Stimulated activated CD8-positive, alpha-beta memory T cell treated with anti-CD3 and anti-CD28 coated beads, Interleukin-4, amount 100 ng/mL, for 48 hours (primary cell): ENCODE measurements around the gene MAP3K20.
A peak's percentile ranks its signal among the peaks of the same experiment; 100 is the strongest.

Experiments used
- DNase-seq: peaks from one replicate; pipeline ENCODE4 v3.0.0-alpha.2; 2020

MAP3K20 gene

DNA sequence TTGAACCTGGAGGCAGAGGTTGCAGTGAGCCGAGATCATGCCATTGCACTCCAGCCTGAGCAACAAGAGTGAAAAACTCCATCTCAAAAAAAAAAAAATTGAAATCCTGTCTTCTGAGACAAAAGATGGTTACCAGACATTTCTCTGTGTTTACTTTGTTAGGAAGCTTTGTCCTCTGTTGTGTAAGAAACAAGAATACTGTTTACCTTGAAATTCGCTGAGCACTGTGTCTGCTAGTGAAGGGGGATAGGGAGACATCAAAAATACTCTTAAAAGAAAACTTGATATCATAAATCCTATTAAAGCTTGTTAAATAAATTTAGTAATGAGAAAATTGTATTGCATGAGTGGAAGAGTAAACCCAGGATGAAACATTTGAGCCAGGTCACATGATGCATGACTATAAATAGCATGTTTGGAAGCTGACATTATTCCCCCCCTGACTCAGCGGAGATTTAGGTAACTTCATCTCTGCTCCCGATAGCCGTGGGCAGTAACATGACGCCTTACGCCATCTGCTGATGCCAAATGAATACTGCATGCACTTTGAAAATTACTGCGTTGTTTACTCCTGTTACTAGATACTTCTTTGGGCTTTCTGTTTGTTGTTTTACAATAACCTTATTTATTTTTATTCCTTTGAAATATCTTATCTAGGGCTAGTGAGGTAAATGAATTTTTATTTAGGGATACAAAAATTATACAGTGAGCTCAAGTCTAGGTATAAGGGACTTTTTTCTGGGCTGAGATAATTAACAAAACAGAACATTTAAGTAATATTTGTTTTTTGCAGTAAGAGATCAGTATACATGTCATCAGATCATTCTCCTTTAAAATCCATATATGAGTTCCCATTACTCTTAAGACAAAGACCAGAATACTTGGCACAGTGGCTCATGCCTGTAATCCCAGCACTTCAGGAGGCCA is 134.9 kb downstream of the MAP3K20 start:
- DNase-seq: peak; percentile 65

DNA sequence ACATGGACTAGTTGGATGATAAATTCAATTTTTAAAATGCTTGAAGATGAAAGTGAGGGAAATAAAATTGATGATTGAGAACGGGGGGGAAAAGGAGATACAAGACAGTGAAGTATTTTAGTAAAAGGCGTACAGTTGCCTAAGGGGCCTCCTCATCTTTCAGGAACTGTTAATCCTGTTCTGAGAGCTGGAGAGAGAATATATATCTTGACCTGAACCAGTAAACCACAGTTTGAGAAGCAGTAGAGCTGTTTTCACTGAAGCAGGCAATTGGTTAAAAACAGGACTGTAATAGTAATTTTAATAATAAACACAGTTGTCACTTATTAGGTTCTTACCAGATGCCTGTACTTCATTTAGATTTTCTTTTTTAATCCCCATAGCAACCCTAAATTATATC is 137.5 kb downstream of the MAP3K20 start:
- DNase-seq: no peak

DNA sequence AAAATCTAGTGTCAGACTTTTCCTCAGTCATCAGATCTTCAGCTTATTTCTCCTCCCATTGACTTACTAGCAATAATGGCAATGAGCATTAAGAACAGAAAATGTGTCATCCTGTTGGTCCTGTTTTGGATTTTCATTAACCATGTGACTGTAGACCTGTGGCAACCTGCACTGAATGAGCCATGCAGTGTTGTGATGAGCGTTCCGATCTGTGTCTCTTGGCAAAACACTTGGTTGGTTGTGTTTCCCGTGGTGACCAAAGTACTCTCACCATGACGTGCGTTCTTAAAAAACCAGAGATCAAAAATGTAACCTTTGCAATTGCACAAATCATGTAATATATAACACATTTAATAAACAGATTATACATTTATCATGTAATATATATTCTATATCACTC is 138.6 kb downstream of the MAP3K20 start:
- no peak for DNase-seq

DNA sequence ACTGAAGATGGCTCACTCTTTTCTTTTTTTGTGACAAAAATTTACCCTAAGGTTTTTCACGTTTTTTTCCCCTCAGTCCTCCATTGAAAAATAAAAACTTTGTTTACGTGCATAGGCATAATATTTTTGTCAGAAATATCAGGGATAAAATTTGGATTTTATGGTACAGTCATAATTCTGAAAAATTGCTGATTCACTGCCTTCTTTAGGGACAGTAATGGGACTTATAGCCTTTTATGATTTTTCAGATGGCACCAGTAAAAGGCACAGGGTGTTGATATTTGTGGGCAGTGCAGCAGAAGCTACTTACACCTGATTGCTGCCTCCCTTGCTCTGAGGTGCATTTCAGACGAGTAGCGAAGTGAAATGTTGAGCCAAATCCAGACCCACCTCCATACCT is 139.7 kb downstream of the MAP3K20 start:
- no peak for DNase-seq

DNA sequence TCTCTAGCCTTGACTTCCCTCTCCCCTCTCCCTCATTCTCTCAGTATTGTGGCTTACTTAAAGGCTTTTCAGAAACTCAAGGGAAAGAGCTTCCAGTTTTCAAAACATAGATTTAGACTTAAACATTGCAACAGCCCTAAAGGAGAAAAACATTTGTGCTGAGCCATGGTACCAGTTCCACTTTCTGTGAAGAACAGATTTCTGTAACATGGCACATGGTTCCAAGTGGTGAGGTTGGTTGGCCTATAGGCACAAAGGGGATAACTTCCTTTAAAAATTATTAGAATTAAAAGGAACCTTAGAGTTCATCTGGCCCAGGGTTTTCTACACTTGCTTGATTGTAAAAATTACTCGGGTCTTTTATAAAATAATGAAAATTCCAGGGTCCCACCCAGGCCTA is 140.4 kb downstream of the MAP3K20 start:
- DNase-seq: no peak

DNA sequence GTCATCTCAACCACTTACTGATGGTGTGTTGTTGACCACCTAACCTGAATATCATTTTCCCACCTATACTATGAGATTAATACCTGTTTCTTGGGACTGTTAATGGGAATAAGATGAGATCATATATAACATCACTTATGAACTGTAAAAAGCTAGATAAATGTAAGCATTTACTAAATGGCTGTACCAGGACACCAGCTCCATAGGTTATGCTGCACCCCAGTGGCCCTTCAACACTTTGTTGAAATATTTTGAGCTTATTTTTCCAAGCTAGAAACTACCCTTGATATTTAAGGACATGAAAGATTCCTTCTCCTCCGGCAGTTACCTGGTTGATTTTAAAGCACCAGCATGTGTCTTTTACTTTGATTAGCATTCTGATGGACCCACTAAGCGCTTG is 141.0 kb downstream of the MAP3K20 start:
- no peak for DNase-seq

DNA sequence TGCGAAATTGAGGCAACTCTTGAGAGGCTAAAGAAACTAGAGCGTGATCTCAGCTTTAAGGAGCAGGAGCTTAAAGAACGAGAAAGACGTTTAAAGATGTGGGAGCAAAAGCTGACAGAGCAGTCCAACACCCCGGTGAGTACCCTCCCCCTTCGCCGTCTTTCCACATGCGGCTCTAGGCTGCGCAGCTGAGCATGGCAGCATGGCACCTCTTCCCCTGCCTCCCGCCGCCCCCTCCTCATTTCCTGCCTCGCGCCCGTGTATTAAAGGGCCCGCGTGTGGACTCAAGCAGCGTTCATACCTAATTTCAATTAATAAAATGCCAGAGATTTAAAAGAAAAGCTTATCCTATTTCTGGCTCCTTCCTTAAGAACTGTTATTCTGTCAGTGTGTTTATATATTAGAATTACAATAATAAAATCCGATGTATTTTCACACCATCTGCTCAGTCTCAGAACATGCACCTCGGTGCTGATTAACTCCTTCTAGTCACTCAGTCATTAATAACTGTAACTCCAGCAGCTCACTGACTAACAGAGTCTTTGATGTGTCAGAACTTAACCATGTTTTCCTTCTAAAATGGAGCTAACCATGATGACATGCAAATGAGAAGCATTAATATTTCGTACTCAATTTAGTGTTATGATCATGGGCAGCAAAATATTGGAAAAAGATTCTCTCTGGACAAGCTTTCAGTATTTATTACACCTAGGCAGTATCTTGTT is 141.6 kb downstream of the MAP3K20 start:
- no peak for DNase-seq

DNA sequence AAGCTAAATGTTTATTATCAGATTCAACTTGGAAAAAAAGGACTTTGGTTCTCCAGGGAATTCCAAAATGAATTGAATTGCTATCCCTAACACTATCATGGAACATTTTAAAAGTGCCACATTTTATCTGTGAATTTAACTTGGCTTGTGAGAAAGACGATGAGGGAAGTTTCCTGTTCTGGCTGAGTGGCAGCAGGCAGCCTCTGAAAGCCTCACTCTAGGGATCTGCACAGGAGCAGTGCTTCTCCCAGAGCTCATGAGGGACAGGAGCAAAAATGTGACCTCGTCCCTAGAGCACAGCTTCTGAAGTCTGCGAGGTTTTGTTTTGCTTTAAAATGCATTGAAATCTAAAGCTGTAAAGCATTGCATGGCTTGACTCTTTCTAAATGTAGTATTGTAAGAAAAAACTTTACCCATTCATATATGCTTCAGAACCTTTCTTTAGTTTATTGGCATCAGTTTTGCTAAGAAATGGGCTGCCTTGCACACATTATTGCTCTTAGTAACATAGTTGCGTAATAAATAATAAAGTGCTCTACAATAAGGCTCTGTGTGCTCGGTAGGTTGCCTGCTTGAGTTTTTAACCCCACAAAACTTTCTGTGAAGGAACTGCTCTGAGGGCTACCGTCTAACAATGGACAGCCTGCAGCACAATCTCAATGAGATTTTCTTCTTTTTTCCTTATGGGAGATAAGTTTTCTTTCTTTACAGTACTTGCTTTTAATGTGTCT is 142.8 kb downstream of the MAP3K20 start:
- no peak for DNase-seq

DNA sequence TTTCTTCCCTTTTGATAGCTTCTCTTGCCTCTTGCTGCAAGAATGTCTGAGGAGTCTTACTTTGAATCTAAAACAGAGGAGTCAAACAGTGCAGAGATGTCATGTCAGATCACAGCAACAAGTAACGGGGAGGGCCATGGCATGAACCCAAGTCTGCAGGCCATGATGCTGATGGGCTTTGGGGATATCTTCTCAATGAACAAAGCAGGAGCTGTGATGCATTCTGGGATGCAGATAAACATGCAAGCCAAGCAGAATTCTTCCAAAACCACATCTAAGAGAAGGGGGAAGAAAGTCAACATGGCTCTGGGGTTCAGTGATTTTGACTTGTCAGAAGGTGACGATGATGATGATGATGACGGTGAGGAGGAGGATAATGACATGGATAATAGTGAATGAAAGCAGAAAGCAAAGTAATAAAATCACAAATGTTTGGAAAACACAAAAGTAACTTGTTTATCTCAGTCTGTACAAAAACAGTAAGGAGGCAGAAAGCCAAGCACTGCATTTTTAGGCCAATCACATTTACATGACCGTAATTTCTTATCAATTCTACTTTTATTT is 145.6 kb downstream of the MAP3K20 start:
- no peak for DNase-seq

DNA sequence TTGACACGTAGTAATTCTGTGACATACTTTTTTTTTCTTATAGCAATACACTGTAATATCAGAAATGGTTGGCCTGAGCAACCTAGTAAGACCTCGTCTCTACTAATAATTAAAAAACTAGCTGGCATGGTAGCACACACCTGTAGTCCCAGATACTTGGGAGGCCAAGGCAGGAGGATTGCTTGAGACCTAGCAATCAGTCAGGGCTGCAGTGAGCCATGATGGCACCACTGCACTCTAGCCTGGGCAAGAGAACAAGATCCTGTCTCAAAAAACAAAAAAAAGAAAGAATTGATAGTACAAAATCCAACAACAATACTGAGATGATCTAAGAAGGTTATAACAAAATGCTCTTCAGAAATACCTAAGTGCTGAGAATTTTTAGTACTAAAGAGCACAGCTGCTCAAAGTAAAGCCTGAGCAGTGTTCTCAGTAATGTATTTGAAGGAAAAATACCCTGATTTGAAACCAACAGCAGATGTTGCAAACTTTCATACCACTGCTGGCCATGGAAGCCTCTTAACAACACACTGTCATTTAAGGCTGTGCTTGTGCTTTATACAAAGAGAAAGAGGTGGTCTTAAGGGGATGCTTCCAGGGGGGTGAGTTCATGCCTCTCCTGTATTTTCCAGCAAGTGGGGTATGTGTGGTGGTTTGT is 146.4 kb downstream of the MAP3K20 start:
- no peak for DNase-seq

DNA sequence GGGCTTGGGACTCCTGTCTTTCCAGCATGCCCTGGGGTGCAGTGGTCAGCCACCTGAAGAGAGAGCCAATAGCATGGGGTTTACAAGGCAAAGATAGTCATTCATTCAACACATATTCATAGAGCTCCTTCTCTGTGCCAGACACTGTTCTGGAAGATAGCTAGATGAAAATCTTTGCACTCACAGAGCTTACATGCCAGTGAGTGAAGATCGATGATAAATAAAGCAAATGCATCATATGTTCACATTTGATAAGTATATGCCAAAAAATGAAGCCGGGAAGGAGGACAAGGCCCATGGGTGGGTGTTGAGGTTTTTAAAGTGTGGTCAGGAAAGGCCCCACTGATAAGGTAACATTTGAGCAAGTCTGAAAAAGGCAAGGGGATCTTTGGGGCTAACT is 148.2 kb downstream of the MAP3K20 start:
- no peak for DNase-seq

DNA sequence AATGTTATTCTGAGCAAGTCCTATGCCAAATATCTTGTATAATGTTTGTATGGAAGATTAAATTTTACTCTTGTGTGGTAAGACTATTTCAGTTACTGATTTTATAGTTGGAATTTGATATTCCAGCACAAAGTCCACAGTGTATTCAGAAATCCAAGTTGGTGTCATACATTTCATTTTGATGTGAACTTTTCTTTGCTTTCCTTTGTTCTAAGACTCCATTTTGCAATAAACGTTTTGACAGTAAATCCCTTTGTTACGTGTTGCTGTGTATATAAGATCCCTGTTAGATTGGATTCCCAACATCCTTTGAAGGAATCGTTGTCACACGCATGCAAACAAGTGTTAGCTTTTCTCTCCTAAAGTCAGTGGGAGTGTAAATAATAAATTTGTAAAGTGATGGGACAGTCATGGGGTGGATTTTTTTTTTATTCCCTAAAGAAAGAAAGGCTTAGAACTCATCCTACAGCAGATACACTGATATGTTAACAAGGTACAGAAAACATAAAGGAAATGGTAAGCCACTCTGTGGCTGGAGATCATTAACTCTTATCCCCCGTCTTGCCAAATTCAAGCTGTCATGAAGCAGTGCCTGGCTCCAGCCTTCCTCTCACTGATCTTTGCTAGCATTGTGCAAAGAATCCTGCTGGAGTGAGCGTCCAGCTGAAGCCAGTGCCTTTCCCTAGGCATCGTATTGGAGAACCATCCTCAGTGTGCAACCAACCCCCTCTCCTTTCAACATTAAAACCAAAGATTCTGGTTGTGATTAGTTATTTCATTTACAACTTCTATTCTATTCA is 151.5 kb downstream of the MAP3K20 start:
- no peak for DNase-seq

DNA sequence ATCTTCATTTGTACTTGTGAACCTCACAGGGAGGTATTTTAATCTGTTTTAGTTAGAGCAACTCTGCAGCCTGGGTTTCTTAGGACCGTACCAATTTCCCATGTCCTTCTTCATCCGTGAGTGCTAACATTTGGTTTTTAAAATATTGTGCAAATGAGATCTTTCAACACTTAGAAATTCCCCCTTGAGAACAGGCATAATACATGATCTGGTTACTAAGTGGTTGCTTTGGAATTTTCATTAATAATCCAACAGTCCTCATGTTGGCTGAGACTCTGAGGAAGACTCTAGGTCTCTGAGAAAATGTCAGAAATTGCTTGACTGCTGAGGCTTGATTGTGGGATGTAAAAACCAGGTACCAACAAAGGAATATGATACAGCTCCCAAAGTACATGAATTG is 153.4 kb downstream of the MAP3K20 start:
- no peak for DNase-seq

DNA sequence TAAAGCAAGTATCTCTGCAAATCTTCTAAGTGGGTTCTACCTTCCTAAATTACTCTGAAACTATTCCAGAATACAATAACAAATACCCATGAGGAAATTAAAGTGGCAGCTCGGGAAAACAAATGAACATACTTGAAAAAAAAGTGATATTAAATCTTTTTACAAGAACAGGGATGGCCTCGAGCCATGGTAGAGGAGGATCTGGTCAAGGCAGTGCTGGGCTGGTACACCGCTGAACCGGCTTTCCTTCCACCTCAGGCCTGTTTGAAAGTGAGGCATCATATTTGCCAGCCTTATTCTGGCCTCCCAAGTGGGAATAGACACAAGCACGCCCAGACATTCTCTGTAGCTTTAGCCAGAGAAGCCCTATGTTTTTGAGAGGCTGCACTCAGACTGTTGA is 154.5 kb downstream of the MAP3K20 start:
- DNase-seq: no peak

DNA sequence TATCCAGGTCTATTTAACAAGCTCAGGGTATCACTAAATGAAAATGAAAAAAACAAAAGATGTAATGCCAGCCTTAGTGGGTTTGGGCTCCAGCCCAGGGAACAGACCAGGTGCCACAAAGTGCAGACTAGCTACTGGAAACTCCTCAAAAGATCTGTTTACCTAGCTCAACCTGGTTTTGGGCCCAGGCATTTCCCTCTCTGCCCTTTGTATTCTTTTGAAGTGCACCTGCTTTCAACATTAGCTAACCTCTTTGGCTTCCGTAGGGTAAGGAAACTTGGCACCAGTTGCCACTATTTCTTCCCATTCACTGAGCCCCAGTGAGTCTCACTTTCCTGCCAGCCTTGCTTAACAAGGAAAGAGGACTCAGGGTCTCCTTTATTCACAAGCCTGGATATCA is 155.4 kb downstream of the MAP3K20 start:
- DNase-seq: no peak

DNA sequence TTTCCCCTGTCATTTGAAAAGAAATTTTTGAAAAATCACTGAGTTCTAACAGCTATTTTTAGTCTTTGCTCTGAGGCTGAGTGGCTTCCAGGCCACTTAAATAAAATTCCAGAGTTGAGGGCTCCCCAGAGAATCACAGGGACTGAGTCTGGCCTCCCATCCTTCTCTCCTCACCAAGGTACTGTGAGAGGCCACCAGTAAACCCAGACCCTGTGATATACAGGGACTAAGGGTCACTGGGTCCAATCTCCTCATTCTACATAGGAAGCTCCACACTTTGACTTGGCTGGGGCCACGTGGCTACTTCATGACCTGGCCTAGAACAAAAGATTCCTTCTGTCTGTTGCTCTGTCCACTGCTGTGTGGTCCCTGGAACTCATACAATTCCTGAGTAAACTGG is 155.8 kb downstream of the MAP3K20 start:
- DNase-seq: no peak

DNA sequence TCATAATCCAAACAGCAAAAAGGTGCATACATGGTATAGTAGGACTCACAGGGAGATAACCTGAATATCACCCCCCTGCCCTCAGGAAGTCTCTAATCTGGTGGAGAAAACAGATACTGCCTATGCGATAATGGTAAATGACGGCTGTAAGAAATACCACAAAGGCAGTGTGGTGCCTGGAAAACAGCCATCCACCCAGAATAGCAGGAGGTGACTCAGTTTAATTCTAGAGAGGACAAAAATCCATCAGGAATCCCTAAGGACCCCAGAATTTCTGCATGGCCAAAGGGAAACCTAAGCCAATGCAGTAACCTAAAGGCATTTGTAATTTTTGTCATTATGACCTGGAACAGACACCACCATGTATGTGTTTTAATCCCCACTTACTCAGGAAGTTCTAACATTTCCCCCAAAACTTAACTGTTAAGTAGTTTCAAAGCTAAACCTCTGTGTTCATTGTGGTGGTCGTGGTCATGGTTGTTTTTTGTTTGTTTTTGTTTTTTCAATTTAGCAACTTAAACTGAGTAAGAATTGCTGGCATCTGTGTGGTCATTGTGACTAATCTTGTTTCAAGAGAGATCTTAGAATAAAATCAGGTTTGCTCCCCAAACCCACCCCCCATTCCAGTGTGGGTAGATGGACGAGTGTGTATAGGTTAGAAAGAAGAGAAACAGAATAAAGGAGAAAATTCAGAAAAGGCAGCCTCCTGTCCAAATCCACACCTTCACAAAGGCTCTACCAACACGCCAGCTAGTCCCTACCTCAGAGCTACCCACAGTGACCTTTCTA is 157.5 kb downstream of the MAP3K20 start:
- no peak for DNase-seq

DNA sequence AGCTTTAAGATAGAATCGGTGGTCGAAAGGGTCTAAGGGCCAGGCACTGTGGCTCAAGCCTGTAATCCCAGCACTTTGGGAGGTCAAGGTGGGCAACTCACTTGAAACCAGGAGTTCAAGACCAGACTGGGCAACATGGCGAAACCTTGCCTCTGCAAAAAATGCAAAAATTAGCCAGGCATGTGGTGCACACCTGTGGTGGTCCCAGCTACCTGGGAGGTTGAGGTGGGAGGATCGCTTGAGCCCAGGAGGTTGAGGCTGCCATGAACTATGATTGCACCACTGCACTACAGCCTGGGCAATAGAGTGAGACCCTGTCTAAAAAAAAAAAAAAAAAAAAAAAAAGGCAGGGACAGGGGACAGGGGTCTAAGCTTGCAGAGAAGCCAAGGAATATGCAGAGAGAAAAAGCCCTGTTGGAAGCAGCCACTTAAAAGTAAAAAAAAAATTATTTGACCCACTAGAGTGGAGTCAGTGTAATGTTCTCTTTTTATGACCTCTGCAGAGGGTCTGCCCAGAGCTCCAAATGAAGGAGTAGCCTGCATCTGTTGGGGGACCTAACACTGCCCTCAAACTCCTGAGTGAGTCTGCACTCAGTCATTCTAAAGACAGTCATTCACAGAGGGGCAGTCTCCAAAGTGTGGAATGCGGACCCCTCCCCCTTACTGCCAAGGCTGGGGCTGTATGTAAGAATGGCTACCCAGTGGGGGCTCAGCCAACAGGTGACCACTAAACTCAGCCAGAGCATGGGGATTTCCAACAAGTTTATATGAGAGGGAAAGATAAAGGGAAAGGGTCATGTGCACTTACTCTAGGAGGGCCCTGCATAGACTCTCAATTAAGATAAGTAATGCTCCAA is 160.5 kb downstream of the MAP3K20 start:
- no peak for DNase-seq

DNA sequence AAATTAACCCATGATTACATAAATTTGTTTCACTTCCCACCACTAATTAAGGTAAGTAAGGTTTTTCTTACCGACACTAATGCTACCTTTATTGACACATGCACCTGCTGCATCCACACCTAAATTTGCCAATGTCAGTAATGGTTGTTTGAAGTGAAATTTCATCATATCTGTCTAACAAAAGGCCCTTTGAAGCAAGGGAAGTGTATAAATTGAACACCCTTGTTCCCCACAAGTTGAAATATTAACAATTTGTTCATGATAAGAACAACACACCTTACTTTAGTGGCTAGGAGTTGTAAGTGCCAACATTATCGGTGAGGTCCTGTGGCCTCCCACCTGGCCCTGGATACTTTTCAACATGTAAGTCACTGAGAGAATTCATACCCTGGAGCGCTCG is 162.7 kb downstream of the MAP3K20 start:
- DNase-seq: no peak

DNA sequence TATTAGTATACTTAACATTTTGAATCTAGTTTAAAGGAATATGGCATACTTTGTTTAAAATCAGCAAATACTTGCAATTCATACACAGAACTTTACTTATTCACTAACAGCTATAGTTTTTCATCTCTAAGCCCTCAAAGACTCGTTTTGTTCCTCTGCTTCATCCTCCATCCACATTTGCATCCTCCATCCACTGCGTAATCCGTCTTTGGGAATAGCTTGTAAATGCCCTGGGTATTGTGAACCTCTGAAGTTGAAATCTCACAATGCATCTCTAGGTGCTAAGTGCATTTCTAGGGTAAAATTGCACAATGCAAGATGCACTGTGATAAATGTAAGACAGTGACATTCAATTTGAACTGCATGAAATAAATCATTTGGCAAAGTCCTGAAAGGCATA is 163.2 kb downstream of the MAP3K20 start:
- DNase-seq: no peak
